OCI-M2 (cell line): ENCODE results near the gene POU2AF1.

Source experiments
- DNase-seq: peaks from one replicate; lab custom pipeline; 2025; ENCODE audit not compliant: unreplicated experiment; lab: John Stamatoyannopoulos, UW

POU2AF1 gene

GRCh38 chr11:111388842-111389241, 9.8 kb upstream of the POU2AF1 start:
- DNase-seq, result no peak

- DNase-seq, result no peak
Observed at GRCh38 chr11:111388420-111388819, 9.3 kb upstream of the POU2AF1 start.

- no peak for DNase-seq
Observed at GRCh38 chr11:111387363-111387762, 8.3 kb upstream of the POU2AF1 start.

- no peak for DNase-seq
Observed at GRCh38 chr11:111386611-111387150, 7.6 kb upstream of the POU2AF1 start.

- DNase-seq, result no peak
Observed at GRCh38 chr11:111384494-111384893, 5.4 kb upstream of the POU2AF1 start.

- DNase-seq, result no peak
Observed at GRCh38 chr11:111382451-111382850, 3.4 kb upstream of the POU2AF1 start.

- DNase-seq, result no peak
Observed at GRCh38 chr11:111379602-111380136, 594 bp upstream of the POU2AF1 start.

GRCh38 chr11:111378185-111378860, 752 bp downstream of the POU2AF1 start:
- no peak for DNase-seq

- no peak for DNase-seq
Observed at GRCh38 chr11:111376181-111376871, 2.7 kb downstream of the POU2AF1 start.

- no peak for DNase-seq
Observed at GRCh38 chr11:111373590-111373989, 5.5 kb downstream of the POU2AF1 start.

GRCh38 chr11:111372538-111372937, 6.5 kb downstream of the POU2AF1 start:
- DNase-seq, result no peak

GRCh38 chr11:111370902-111371578, 8.0 kb downstream of the POU2AF1 start:
- no peak for DNase-seq

GRCh38 chr11:111370270-111370901, 8.7 kb downstream of the POU2AF1 start:
- no peak for DNase-seq

GRCh38 chr11:111368285-111368560, 10.9 kb downstream of the POU2AF1 start:
- no peak for DNase-seq

- DNase-seq, result no peak
Observed at GRCh38 chr11:111367411-111368284, 11.4 kb downstream of the POU2AF1 start.

- no peak for DNase-seq
Observed at GRCh38 chr11:111366560-111367410, 12.3 kb downstream of the POU2AF1 start.

GRCh38 chr11:111365722-111366559, 13.1 kb downstream of the POU2AF1 start:
- DNase-seq, result no peak

- DNase-seq, result no peak
Observed at GRCh38 chr11:111364503-111364902, 14.6 kb downstream of the POU2AF1 start.

GRCh38 chr11:111363985-111364384, 15.1 kb downstream of the POU2AF1 start:
- DNase-seq, result no peak
